ENCODE results near the gene AIDA.
"Not testable (repeated sequence)": the region's sequence is repeated elsewhere in the genome, so short reads cannot be mapped to it uniquely, and the experiment has no call there.

The AIDA gene, protein sequence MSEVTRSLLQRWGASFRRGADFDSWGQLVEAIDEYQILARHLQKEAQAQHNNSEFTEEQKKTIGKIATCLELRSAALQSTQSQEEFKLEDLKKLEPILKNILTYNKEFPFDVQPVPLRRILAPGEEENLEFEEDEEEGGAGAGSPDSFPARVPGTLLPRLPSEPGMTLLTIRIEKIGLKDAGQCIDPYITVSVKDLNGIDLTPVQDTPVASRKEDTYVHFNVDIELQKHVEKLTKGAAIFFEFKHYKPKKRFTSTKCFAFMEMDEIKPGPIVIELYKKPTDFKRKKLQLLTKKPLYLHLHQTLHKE

DNA sequence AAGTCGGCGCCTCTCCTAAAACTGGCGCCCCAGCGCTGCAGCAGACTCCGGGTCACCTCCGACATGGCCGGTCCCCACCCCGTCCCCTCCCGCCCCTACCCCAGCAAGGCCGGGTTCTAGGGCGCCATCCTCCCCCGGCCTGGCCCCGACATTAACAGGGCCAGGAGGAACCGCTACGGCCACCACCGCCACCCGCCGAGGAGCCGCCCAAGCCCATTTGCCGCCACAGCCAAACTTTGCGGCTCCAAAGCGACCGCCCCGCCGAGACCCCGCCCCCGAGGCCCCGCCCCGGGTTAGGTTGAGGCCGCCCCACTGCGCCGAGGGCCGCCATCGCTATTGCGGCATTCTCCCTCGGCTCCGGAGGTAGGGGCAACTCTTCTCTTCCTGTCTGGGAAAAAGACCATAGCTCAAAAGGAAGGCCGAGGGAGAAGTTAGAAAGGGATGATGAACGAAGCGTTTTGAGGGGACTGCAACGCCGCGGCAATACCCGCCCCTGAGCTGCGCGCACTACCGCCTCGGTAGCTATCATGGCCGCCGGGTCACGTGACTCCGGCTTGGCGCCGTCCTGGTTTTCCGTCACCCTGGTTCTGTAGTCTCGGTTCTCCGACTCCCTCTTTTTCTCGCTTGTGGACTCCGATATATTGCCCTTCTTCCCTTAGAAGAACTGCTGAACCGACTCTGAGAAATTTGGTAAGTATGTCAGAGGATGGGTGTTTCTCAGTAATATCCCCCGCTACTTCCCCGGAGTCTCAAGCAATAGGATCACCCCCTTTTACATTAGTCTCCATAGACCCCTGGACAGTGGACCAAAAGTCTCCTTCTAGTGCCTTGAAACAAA, at the start of gene AIDA, which contains the start of gene BROX:
AIDA (minus strand) TSS at position 239 of the 838 bp plus-strand sequence; CDS start at position 65, 174 bp downstream.
BROX (plus strand) TSS at position 312 of the 838 bp plus-strand sequence. CDS start 3,136 bp downstream, outside the sequence.
- DNase-seq = peak; percentile 89 to 94

DNA sequence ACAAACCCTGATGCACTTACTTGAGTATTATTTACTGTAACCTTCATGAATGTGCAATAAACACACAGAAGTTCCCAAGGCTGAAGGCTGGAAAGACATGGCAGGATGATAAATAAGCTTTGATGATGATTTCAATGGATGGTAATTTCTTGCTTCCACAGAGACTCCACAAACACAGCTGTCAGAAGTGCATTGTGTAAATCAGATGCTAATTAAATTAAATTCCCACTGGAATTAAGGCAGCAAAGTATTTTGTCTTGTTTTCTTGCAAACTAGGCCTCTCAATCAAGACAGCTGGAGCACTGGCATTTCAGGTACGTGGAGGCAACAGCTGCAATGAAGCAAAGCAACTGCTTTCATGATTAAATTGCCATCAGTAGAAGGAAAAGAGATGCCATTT, 48.8 kb upstream of the AIDA start:
- no peak for DNase-seq

DNA sequence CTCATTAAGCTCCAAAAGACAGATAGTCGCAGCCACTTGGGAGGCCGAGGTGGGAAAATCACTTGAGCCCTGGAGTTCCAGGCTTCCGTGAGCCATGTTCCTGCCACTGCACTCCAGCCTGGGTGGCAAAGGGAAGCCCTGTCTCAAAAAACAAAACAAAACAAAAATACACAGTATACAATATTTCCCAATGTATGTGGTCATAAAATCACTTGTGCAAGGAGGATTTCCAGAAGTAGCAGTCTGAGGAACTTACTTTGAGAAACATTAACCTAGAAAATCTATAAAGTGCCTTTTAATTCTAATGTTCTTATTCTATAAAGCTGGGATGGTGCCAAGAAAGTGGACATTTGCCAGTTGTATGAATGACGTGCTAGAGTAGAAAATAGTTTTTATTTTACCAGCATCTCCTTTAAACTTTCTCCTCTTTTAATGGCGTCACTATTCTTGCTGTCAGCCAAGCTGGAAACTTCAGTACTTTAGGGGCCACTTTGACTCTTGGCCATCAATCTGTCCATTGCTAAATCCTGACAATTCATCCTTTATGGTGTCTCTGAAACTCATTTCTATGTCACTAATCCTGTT, 47.3 kb upstream of the AIDA start:
- no peak for DNase-seq

DNA sequence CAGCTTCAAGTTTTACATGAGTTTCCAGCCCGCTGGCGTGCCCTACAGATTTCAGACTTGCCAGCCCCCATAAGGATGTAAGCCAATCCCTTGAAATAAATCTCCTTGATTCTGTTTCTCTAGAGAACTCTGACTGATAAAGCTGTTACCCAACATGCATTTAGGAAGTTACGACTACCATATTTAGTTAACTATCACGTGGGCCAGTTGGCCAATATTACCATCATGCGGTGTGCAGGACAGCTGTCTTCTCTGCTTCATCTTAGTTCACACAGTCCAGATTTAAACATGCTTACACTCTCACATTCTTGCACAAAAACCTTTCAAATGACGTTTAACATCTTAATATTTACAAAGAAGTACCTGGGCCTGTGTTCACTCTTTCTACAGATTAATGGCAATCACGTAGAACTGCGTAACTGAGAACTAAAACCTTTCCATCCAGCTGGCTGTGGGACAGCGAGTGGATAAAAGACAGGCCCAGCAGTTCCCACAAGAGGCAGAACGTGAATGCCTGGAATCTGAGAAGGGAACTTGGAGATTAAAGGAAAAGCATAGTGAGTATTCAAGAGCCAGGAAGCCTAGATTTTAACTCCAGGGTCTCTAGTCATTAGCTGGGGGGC, 45.5 kb upstream of the AIDA start:
- no peak for DNase-seq

DNA sequence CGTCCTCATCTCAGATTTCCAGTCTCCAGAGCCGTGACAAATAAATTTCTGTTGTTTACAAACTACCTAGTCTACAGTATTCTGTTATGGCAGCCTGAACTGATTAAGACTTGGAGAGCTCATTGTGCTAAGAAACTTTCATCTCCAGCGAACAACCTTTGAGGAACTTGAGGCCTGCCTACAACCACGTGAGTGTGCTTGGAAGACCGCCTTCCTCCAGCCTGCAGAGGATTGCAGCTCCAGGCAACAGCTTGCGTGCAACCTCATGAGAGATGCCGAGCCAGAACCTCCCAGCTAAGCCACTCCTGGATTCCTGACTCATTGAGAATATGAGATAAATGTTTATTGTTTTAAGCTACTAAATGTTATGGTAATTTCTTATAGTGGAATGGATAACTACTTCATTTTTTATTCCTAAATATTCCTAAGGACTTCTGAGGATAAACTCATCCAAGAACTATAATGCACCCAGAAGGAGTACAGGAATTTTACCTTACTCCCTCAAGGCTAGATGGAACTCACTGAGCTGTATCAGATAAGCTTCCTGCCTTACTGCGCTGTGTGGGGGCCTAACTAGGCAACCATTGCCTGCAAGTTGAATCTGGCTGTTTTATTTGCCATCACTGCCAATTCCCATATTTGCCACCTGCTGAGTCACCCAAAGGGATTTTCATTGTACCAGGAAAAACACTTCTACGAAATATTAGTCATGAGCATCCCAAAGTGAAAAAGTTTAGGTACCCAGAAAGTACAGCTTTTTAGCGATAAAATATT, 42.3 kb upstream of the AIDA start:
- DNase-seq = peak; percentile 38 to 47

DNA sequence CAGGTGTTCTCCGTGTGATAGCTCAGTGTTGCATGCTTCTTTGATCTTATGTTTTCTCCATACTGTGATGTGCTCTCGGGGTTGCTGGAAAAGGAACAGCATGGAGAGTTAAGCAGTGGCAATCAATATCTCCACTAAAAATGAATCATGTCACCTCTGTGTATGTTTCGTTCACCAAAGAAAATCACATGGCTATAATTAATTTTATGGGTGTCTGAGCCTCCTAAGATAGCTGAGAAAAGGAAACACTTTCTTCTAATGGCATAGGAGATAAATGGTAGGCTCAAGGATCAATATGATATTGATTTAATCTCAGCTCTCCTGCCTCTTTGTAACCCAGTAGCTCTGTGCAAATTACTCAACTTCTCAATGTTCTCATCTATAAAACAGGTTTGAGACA, 39.0 kb upstream of the AIDA start:
- DNase-seq = no peak

DNA sequence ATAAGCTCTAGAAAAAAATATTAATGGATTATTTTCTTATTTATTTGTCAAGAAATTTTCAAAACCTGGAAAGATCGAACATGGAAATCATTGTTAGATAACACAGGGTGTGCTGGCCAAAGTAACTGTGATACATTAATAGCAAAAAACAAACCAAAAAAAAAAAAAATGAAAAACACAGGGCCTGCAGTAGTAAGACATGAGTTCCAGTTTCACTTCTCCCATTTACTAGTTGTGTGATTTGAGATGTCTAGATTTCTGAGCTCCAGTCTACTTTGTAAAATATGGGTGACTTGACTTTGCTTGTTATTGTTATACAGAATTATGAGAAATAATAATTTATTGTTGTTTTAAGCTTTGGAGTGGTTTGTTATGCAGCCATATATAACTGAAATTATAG, 38.4 kb upstream of the AIDA start:
- no peak for DNase-seq

DNA sequence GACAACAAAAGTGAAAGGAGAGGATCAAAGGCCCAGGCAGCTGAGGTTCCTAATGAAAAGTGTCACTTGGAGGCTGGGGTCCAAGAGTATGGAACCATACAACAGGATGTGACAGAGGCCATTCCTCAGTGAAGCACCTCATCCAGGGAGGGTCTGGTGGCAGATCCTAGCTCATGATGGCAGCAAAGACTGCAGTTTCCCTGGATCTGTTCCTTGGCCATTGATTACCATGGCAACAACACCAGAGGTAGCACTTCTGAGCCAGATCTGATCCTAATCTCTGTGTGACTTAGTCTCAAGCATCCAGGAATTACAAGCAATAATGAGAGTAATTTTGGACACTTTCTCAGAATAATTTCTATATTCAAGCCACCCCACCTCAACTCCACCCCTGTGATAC, 37.6 kb upstream of the AIDA start:
- no peak for DNase-seq

DNA sequence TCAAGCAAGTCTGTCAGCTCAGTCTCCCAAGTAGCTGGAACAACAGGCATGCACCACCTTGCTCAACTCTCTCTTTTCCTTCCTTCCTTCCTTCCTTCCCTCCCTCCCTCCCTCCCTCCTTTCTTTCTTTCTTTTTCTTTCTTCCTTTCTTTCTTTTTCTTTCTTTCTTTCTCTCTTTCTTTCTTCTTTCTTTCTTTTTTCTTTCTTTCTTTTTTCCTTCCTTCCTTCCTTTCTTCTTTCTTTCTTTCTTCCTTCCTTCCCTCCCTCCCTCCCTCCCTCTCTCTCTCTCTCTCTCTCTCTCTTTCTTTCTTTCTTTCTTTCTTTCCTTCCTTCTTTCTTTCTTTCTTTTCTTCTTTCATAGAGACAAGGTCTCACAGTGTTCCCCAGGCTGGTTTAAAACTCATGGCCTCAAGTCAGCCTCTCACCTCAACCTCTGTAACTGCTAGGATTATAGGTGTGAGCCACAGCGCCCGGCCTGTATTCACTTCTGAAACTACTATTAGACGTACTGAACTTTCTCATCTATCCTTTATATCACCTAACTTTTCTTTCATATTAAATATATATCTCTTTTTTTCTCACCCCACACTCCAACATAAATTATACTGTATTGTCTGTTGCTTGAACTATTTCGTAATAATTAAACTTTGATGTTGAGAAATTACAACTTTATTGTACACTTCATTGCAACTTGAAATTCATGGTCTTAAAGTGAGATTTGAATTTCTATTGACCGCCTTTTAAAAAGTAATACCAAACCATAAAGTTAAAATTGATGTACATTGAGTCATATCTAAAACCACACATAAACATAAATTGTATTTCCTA, 29.6 kb upstream of the AIDA start:
- not testable (repeated sequence) for DNase-seq

DNA sequence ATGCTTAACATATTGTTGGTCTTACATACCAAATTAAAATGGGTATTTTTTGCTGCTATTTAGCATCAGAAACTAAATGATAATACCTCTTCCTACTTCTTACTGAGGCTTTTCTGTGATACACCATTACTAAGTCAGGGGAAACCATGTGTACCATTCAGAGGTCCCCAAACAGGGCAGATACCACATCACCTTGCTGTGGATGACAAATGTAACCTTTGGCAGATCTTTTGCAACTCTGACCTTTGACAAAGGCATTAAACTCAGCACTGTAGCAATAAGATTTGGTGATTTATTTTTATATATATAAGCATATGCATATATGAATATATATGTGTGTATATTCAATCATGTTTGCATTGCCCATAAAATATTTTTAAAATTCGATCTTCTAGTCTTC, 27.6 kb upstream of the AIDA start:
- no peak for DNase-seq

DNA sequence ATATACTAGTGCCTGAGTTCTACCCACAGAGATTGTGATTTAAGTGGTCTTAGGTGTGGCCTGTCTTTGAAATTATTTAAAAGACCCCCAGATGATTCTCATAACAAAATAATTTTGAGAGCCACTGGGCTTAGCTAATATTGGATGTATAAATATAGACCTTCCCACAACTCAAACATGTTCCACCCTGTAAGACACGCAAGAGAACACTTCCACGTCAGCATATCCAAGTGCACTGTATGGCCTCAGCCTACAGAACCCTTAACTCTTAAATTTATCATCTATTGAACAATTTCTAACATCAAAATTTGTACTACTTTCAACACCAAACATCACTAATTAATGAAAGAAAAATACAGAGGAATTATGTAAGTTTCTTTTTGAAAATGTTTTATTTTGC, 27.2 kb upstream of the AIDA start:
- no peak for DNase-seq

DNA sequence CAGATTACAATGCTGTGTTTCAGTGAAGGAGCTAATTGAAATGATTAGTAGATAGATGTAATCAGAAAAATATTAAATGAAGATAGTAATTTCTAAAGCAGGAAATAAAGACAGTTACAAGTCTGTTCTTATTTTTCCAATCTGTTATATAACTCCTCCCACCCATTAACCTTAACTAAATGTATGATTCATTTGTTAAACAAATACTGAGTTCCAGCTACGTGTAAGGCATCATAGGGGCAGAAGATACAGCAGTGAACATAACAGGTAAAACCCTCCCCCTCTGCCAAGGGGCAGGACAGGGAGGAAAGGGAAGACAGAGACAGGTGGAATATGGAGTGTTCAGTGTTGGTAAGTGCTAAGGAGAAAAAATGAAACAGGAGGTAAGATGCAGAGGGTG, 24.7 kb upstream of the AIDA start, which contains the start of gene FAM177B:
FAM177B (plus strand) TSS at position 231 of the 400 bp plus-strand sequence. CDS start 9,344 bp downstream, outside the sequence.
- DNase-seq = no peak

DNA sequence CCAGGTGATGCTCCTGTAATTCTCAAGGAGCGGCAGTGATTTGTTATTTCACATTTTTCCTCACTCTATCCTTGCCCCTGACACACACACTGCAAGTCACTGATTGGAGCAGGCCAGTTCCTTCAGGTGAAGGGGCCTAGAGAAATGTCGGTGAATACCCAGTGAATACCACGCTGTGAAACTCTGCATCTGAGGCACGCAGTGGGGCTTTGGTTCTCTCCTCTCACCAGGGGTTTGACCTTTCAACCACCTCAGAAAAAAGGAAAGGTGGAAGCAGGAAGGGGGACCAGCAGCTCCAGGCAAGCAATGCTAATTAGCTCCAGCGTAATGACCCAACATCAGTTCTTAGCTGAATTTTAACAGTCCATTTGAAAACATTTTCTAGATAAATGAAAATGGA, 24.2 kb upstream of the AIDA start:
- DNase-seq = no peak

DNA sequence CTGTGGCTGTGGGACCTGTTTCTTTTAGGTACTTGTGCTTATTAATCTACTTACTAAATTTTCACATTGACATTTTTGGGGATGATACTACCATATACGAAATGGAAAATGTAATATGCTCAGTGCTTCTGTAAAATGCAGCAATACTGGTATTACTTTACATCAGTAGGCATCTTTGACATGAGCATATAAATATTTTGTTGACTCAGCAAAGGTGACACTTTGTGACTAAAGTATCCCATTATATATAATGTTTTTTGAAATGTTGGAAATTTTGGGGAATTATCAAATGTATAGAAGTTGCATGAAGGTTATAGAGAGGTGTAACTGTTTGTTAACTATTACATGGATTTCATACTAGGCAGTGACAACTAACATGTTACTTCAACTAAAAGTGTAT, 22.4 kb upstream of the AIDA start:
- DNase-seq = no peak

DNA sequence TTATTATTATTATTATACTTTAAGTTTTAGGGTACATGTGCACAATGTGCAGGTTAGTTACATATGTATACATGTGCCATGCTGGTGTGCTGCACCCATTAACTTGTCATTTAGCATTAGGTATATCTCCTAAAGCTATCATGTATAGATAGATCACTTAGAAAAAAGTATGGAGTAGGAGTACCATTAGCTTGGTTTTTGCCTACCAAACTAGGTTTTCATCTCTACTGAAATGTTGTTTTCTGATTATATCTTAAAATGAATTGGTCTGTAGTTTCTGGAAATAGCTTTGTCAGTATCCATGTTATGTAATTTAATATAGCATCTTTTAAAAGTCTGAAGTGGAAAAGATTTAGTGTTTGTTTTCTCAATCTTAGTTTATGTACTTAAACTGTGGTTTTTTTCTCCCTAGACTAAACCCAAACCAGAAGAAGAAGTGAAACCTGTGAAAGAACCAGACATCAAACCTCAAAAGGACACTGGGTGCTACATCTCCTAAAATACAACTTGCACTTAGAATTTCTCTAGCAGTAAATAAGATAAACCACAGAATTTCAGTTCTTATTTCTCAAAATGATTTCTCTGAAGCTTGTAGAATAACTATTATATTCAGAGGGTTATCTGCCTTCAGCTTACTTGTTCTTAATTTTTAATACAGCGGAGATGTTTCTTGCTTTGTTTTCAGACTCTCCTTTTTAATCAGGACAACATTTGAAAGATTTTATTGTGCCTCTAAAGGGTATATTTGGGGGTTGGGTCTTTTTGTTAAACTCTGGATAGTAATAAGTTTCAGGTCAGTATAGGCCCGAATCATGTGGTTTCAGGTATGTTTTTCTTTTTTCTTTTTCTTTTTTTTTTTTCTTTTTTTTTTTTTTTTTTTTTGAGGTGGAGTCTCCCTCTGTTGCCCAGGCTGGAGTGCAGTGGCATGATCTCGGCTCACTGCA, 20.2 kb upstream of the AIDA start:
- peak in 1 of 2 donors; percentile 27 for DNase-seq

DNA sequence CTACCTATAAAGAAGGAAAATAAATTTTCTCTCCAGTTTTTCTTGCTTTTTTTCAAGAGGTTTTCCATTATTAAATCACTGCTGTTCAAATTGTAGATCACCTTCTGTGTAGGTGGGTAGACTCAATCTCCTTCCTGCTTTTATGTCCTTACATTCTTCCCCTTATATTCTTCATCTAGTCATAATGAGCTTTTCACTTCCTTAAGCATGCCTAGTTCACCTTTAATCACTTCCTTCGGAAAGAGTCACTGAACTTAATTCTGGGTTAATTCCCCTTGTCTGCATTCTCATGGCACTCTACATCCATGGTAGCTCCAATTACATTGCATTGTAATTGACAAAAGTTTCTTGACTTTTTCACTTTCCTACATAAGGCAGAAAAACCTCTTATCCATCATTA, 18.6 kb upstream of the AIDA start:
- DNase-seq = no peak

DNA sequence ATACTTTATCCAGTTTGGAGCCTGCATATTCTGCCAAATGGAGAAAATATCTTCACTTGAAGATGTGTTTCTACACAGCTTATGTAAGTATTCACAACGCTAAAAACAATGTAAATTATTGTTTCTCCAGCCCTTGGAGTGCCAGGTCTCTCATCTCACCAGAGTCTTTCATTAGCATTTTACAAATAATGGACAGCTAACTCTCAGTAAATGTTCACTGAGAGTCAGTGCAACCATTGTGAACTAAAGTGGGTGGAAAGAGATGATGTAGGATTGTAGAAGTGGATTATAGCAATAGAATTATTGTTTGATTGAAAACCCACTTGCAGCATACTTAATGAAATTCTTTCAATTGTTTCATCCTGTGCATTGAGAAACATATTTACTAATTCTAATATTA, 16.5 kb upstream of the AIDA start:
- DNase-seq = peak in 1 of 2 donors; percentile 56

DNA sequence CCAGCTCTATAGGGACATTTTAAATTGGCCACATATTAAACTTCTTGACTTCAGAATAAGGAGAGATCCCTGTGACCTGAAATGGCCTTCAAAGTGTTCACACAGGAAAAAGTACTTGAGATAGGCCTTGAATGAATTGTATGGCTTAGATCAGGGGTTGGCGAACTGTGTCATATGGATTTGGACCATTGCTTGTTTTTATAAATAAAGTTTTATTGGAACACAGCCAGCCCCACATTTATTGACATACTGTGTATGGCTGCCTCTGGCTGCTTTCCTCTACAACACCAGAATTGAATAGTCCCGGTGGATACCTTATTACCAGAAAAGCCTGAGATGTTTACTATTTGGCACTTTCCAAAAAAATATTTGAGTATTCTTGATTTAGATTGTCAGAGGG, 4.1 kb upstream of the AIDA start:
- DNase-seq = no peak

DNA sequence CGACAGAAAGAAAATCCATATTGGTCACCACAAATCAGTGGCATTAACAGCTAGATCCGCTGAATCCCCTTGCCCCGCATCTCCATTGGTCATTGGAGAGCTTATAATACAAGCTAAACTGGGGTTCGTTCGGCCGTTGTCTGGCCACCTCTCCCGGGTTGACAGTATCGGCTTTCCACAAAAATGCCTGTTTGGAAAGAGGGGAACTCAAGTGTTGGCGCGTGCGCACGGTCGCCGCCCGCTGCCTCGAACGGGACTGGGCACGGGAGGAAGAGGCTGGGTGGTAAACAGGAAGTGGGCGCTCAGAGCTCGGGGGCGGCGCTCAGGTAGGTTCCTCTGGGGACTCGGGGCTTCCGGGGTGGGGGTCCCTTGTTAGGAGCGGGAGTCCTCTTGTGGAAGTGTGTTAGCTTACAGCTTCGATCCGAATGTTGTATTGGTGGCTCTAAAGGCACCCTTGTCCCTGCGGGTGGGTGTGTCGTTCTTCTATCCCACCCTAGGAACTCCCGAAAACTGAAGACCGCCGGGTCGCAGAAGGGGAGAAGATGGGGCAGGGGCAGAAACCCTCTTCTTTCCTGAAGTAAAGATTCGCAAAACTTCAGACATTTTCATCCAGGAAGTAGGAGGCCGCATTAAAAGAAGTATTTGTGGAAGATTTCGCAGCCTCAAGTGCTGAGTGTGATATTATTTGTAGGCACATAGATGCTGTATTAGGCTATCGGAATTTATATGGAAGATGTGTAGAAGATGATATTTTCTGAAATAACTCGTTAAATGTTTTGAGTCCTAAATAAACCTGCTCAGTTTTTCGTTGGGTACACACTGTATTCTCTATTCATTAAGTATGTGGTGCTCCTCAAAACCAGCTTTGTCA, 1.0 kb upstream of the AIDA start:
- peak; percentile 91 to 94 for DNase-seq
